Stimulated activated CD8-positive, alpha-beta memory T cell treated with anti-CD3 and anti-CD28 coated beads, Interleukin-12 subunit alpha, Interleukin-12 subunit beta, amount 100 ng/mL, for 4 hours (primary cell): Measurements from ENCODE around the gene GALNTL6.

Experiments
- DNase-seq: peaks from one replicate; pipeline ENCODE4 v3.0.0-alpha.2; 2020; ENCODE audit warnings: low read depth

Gene GALNTL6

GRCh38 chr4:172225457-172225856 lies 412.3 kb downstream of the GALNTL6 start:
- DNase-seq, result no peak

GRCh38 chr4:172232966-172233365 lies 419.8 kb downstream of the GALNTL6 start:
- DNase-seq, result no peak

- DNase-seq, result no peak
Measured at GRCh38 chr4:172243551-172243950, 430.3 kb downstream of the GALNTL6 start.

GRCh38 chr4:172245516-172245915 lies 432.3 kb downstream of the GALNTL6 start:
- DNase-seq, result no peak

- no peak for DNase-seq
Measured at GRCh38 chr4:172253409-172253808, 440.2 kb downstream of the GALNTL6 start.

GRCh38 chr4:172256820-172257219 lies 443.6 kb downstream of the GALNTL6 start:
- DNase-seq, result no peak

GRCh38 chr4:172270397-172270796 lies 457.2 kb downstream of the GALNTL6 start:
- DNase-seq, result no peak

- no peak for DNase-seq
Measured at GRCh38 chr4:172287117-172287516, 473.9 kb downstream of the GALNTL6 start.

GRCh38 chr4:172305698-172306097 lies 492.5 kb downstream of the GALNTL6 start:
- DNase-seq, result no peak

- DNase-seq, result no peak
Measured at GRCh38 chr4:172308078-172308477, 494.9 kb downstream of the GALNTL6 start.

- DNase-seq, result no peak
Measured at GRCh38 chr4:172311682-172312081, 498.5 kb downstream of the GALNTL6 start.

GRCh38 chr4:172323288-172323687 lies 510.1 kb downstream of the GALNTL6 start:
- DNase-seq, result no peak

- no peak for DNase-seq
Measured at GRCh38 chr4:172344308-172344938, 531.2 kb downstream of the GALNTL6 start.

GRCh38 chr4:172348426-172348825 lies 535.2 kb downstream of the GALNTL6 start:
- DNase-seq, result no peak

GRCh38 chr4:172352356-172352755 lies 539.2 kb downstream of the GALNTL6 start:
- DNase-seq, result no peak

- no peak for DNase-seq
Measured at GRCh38 chr4:172356016-172356415, 542.8 kb downstream of the GALNTL6 start.

GRCh38 chr4:172357006-172357540 lies 543.9 kb downstream of the GALNTL6 start:
- no peak for DNase-seq

GRCh38 chr4:172362569-172362968 lies 549.4 kb downstream of the GALNTL6 start:
- DNase-seq, result no peak

- DNase-seq, result no peak
Measured at GRCh38 chr4:172369471-172369959, 556.3 kb downstream of the GALNTL6 start.

GRCh38 chr4:172377486-172378140 lies 564.4 kb downstream of the GALNTL6 start:
- DNase-seq, result no peak

GRCh38 chr4:172379834-172380233 lies 566.6 kb downstream of the GALNTL6 start:
- no peak for DNase-seq

GRCh38 chr4:172390331-172390730 lies 577.1 kb downstream of the GALNTL6 start:
- DNase-seq, result no peak

- no peak for DNase-seq
Measured at GRCh38 chr4:172392741-172393140, 579.5 kb downstream of the GALNTL6 start.
